Dendritic cell treated with granulocyte-macrophage colony-stimulating factor and Interleukin-4, amounts not matched to agents 40 ng/mL and 50 ng/mL, for 4 days (primary cell): ENCODE results near the gene ARID5B.

Experiments used
- H3K27ac Mint-ChIP-seq: one replicate; pipeline ENCODE4 v1.8.0; 2022; ENCODE audit warnings: mild to moderate bottlenecking, mixed read lengths
- H3K27me3 Mint-ChIP-seq: one replicate; pipeline ENCODE4 v1.8.0; 2022; ENCODE audit warnings: mild to moderate bottlenecking, mixed read lengths
- H3K36me3 Mint-ChIP-seq: one replicate; pipeline ENCODE4 v1.8.0; 2022; ENCODE audit warnings: low read depth, mixed read lengths
- H3K4me1 Mint-ChIP-seq: one replicate; pipeline ENCODE4 v1.8.0; 2022; ENCODE audit warnings: low read depth, mixed read lengths
- H3K4me3 Mint-ChIP-seq: one replicate; pipeline ENCODE4 v1.8.0; 2022; ENCODE audit warnings: mild to moderate bottlenecking, moderate library complexity, mixed read lengths
- H3K9me3 Mint-ChIP-seq: one replicate; pipeline ENCODE4 v1.8.0; 2022; ENCODE audit warnings: mixed read lengths
- intact Hi-C: fragments of 100-400 bp; cut with micrococcal nuclease; formaldehyde crosslinking; loops from one replicate; pipeline ENCODE4 v1.15.0; 2022

ARID5B gene

GRCh38 chr10:62010366-62010765, 108.9 kb downstream of the ARID5B start:
- Mint-ChIP-seq H3K27me3 (no peaks in the 10 kb centered on the region), H3K4me3 (no peak overlapping the region), H3K4me1 (peaks cover 10% of the 10 kb centered on the region), H3K27ac (no peak overlapping the region), H3K9me3 (no peaks in the 10 kb centered on the region), H3K36me3 (peaks cover 23% of the 10 kb centered on the region)
- intact Hi-C loops = no loop called here

DNA sequence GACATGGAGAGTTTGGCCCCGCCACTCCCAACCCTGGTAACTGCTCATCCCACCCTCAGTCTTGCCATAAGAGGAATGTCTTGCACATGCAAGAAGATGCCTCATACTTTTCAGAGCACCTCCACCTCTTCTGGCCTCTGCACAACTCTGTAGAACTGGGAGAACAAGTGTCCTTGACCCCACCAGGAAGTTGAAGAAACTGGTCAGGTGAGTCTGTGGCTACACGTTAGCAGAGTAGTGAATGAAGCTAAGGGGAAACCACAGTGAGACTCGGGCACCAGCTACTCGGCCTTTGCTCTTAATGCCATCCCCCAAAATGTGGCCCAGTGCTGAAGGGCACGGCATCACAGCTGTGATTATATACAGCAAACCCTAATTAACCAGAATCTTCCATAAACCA, 110.1 kb downstream of the ARID5B start:
- no peak overlapping the region for H3K4me3 Mint-ChIP-seq

GRCh38 chr10:62012318-62012717, 110.8 kb downstream of the ARID5B start:
- no peak overlapping the region for H3K4me3 Mint-ChIP-seq
- peaks cover 14% of the 10 kb centered on the region for H3K36me3 Mint-ChIP-seq
- H3K9me3 Mint-ChIP-seq = no peaks in the 10 kb centered on the region
- intact Hi-C loops = no loop called here
- H3K27ac Mint-ChIP-seq = no peak overlapping the region
- peaks cover 22% of the 10 kb centered on the region for H3K4me1 Mint-ChIP-seq
- H3K27me3 Mint-ChIP-seq = no peaks in the 10 kb centered on the region

More for the DNA sequence above, 110.1 kb downstream of the ARID5B start:
- Mint-ChIP-seq H3K9me3 (no peaks in the 10 kb centered on the region), H3K36me3 (peaks cover 14% of the 10 kb centered on the region), H3K27ac (no peak overlapping the region), H3K27me3 (no peaks in the 10 kb centered on the region), H3K4me1 (peaks cover 15% of the 10 kb centered on the region)
- intact Hi-C loops = no loop called here

GRCh38 chr10:62014510-62014909, 113.0 kb downstream of the ARID5B start:
- H3K27ac Mint-ChIP-seq = no peak overlapping the region
- intact Hi-C loops = no loop called here
- no peak overlapping the region for H3K4me3 Mint-ChIP-seq

DNA sequence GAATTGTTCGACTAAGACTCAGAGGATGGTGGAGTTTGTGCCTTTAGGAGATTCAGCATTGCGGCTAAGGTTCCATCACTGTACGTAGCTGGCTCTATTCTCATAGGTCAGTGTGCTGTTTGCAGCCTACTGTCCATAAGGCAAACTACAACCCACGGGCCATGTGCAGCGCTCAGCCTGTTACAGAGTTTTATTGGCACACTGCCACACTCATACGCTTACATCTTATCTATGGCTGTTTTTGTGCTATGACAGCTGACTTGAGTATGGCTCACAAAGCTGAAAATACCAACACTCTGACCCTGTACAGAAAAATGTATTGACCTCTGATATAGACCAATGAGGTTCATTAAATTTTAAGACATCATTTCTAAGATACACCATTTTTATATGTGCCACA, 114.5 kb downstream of the ARID5B start:
- intact Hi-C loops = no loop called here
- Mint-ChIP-seq H3K27me3 (no peaks in the 10 kb centered on the region), H3K4me1 (peaks cover 23% of the 10 kb centered on the region), H3K36me3 (peaks cover 14% of the 10 kb centered on the region), H3K4me3 (no peak overlapping the region), H3K9me3 (no peaks in the 10 kb centered on the region), H3K27ac (no peak overlapping the region)

More at GRCh38 chr10:62014510-62014909, 113.0 kb downstream of the ARID5B start:
- peaks cover 19% of the 10 kb centered on the region for H3K4me1 Mint-ChIP-seq
- no peaks in the 10 kb centered on the region for H3K27me3 Mint-ChIP-seq
- no peaks in the 10 kb centered on the region for H3K9me3 Mint-ChIP-seq
- H3K36me3 Mint-ChIP-seq = peaks cover 14% of the 10 kb centered on the region

DNA sequence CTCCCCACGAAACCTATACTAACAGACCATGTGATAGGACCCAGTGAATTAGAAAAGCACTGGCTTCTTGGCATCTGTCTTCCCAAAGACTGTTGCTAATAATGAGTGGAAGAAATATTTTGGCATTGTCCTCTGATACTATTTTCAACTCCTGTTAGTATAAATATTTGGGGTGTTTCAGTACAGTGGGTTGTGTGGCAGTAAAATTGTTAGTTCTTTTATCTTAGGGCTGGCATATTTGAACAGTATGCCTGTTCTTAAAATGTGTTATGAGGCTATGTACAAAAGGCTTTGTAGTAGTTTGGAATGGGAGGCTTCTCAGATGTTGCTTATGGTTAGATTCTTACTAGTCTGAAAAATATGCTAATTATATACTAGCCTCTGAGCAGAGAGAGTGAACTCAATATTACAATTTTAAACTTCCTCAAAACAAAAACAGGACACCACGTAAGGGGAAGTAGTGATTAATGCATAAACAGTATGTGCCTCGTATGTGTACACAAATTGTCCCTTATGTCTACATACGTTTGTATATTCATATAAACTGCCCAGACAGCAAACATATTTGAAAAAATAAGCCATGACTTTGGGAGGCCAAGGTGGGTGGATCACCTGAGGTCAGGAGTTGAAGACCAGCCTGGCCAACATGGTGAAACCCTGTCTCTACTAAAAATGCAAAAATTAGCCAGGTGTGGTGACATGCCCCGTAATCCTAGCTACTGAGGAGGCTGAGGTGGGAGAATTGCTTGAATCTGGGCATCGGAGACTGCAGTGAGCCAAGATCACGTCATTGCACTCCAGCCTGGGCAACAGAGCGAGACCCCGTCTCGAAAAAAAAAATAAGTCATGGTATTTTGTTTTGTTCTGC, 115.4 kb downstream of the ARID5B start:
- Mint-ChIP-seq H3K27me3 (no peaks in the 10 kb centered on the region), H3K9me3 (no peaks in the 10 kb centered on the region), H3K4me3 (no peak overlapping the region), H3K36me3 (peaks cover 7% of the 10 kb centered on the region), H3K4me1 (peaks cover 23% of the 10 kb centered on the region), H3K27ac (peak overlapping the region; percentile 55)
- intact Hi-C loops = no loop called here

DNA sequence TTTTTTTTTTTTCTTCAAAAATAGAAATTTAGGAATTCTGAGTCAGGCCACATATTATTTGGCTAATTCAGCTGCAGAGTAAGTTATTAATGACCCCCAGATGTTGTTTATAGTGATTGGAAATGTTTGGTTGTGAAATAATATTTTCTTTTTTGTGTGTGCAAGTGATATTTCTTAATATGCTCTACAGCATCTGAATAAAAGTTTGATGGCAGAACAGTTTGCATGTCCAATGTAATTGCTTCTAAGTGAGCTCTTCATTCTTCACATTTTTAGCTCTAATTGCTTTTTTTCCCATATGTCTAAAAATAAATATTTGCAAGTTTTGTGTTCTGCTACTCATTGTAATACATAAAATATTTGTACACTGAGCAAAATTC, 116.0 kb downstream of the ARID5B start:
- Mint-ChIP-seq H3K36me3 (peaks cover under 1% of the 10 kb centered on the region), H3K27me3 (no peaks in the 10 kb centered on the region), H3K4me1 (peaks cover 24% of the 10 kb centered on the region), H3K27ac (peak overlapping the region; percentile 55), H3K4me3 (no peak overlapping the region), H3K9me3 (no peaks in the 10 kb centered on the region)
- intact Hi-C loops = no loop called here

DNA sequence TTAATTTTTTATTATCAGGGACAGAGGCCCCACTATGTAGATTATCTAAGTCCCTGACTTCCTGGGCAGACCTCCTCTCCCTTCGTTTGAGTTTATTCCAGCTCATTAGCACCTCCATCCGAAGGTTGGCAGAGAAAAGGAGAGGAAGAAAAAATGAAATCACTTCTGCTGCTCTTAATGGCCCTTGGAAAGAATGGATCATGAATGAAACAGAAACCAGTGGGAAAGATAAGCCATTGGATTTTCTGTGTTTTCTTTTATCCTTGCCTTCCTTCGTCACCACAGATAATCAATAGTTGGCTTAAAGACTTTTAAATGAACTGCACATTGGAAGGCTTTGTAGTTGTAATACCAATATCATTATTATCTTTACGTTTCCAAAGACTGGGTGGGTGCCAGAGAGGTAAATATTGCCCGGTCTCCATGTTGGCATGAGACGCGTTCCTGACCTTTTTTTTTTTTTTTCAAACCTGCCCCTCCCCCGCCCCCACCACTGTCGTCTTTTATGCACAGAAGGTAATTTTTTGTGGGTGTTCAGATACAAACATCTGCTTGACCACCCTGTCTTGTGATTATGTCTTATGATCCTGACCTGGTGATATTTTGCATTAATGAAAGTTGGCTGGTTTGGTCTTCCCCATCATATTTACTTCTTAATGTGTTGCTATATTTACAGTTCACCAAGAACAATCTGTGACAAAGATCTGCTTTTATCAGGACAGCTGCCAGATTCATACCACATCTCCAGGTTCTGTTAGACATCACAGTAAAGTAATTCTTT, 116.8 kb downstream of the ARID5B start:
- Mint-ChIP-seq H3K36me3 (no peaks in the 10 kb centered on the region), H3K4me3 (no peak overlapping the region), H3K4me1 (peaks cover 32% of the 10 kb centered on the region), H3K27me3 (no peaks in the 10 kb centered on the region), H3K9me3 (no peaks in the 10 kb centered on the region), H3K27ac (no peak overlapping the region)
- intact Hi-C loops = no loop called here

GRCh38 chr10:62019013-62019684, 117.7 kb downstream of the ARID5B start:
- no peak overlapping the region for H3K4me3 Mint-ChIP-seq
- H3K4me1 Mint-ChIP-seq = peaks cover 36% of the 10 kb centered on the region
- H3K9me3 Mint-ChIP-seq = no peaks in the 10 kb centered on the region
- H3K27ac Mint-ChIP-seq = no peak overlapping the region
- no peaks in the 10 kb centered on the region for H3K36me3 Mint-ChIP-seq
- intact Hi-C loops = no loop called here
- no peaks in the 10 kb centered on the region for H3K27me3 Mint-ChIP-seq

GRCh38 chr10:62019685-62020359, 118.3 kb downstream of the ARID5B start:
- Mint-ChIP-seq H3K27me3 (no peaks in the 10 kb centered on the region), H3K4me3 (no peak overlapping the region), H3K27ac (no peak overlapping the region), H3K9me3 (no peaks in the 10 kb centered on the region), H3K36me3 (no peaks in the 10 kb centered on the region), H3K4me1 (peaks cover 36% of the 10 kb centered on the region)
- intact Hi-C loops = no loop called here

GRCh38 chr10:62021128-62021665, 119.7 kb downstream of the ARID5B start:
- no peaks in the 10 kb centered on the region for H3K27me3 Mint-ChIP-seq
- intact Hi-C loops = no loop called here
- no peaks in the 10 kb centered on the region for H3K36me3 Mint-ChIP-seq
- H3K4me1 Mint-ChIP-seq = peaks cover 34% of the 10 kb centered on the region
- no peak overlapping the region for H3K27ac Mint-ChIP-seq
- no peak overlapping the region for H3K4me3 Mint-ChIP-seq
- H3K9me3 Mint-ChIP-seq = no peaks in the 10 kb centered on the region

DNA sequence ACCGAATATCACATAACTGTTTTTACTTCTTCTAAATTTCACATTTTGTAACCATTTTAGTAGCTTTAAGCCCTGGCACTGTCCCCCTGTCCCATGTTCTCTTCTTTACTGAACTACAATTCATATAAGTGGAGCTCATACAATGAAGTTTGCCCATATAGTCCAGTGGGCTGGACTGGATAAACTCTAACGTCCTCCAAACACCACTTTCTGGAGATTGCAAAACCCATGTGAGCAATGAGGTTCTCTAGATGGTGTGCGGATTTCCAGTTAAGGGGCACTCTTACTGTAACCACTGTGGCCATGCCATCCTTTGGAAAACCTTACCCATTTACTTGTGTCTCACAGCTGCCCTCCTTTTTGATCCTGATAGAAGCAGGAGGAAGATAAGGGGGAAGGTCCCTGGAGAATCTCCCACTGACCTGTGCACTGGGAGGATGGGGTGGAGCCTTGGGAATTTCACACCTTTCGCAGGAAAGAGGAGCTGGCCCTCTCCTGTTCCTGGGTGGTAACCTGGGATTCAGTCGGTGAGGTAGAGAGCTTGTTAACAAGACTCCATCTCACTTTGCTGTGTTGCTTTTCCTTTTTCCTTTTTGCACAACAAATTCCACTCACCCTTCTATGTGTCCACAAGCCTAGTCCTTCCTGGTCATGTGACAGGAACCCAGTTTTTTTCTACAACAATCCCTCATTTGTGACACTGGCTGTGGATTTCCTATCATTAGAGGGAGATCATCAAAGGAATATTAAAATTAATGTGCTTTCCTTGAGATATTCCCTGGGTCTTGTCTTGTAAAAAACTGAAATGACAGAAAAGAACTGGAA, 120.7 kb downstream of the ARID5B start:
- intact Hi-C loops = no loop called here
- no peaks in the 10 kb centered on the region for H3K9me3 Mint-ChIP-seq
- H3K4me3 Mint-ChIP-seq = no peak overlapping the region
- H3K27ac Mint-ChIP-seq = no peak overlapping the region
- peaks cover 24% of the 10 kb centered on the region for H3K4me1 Mint-ChIP-seq
- no peaks in the 10 kb centered on the region for H3K27me3 Mint-ChIP-seq
- no peaks in the 10 kb centered on the region for H3K36me3 Mint-ChIP-seq

GRCh38 chr10:62022830-62023229, 121.3 kb downstream of the ARID5B start:
- Mint-ChIP-seq H3K4me1 (peaks cover 19% of the 10 kb centered on the region), H3K4me3 (no peak overlapping the region), H3K9me3 (no peaks in the 10 kb centered on the region), H3K27me3 (no peaks in the 10 kb centered on the region), H3K27ac (no peak overlapping the region), H3K36me3 (no peaks in the 10 kb centered on the region)
- intact Hi-C loops = no loop called here
